ENCODE measurements around the gene C5AR2. TPM values are rescaled to one million over a fixed set of nuclear protein-coding genes. Genes with fewer than 3 reads are reported as not detected.
A peak's percentile ranks its signal among the peaks of the same experiment; 100 is the strongest.

Gene C5AR2
- total RNA-seq, 1 donor from 2014 or later: not detected

DNA sequence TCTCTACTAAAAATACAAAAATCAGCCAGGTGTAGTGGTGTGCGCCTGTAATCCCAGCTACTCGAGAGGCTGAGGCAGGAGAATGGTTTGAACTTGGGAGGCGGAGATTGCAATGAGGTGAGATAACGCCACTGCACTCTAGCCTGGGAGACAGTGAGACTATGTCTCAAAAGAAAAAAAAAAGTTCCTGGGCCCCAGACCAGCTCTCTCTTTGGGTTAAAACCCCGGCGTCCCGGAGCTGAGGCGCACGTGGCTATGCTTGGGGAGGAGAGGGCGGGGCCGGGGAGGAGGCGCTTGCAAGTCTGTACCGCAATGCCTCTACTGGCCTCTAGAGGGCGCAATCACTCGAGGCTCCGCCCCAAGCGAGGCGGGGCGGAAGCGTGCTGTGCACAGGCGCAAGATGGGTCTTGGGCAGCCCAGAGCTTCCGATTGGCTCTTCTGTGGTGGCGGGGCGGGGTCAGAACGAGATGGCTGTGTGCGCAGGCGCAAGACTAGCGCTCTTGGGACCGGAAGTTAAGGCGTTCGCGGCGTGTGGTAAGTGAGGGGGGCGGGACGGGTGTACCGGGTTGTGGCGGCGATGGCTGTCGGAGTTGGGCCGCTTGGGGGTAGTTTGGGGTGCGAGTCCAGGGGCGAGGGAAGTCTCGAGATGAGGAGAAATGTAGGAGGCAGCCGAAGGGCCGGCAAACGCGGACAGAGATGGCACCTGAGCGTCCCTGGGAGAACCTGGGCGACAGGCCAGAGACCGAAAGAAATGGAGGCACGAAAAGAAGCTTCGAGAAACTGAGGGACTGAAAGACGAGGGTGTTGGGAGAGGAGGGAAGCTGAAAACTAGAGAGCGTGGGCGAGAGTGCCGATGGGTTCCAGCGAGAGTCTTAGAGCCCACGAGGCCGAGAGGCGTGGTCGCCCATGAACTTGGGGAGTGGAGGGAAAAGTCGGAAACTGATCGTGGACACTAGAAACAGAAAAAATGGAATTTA is 17.1 kb downstream of the C5AR2 start, which contains the start of gene DHX34:
Gene DHX34 (plus strand): TSS at position 497 of the 977 bp plus-strand sequence. CDS start 3,716 bp downstream, outside the sequence.
- peak; percentile 100 for TF ChIP-seq CTCF (conservative IDR thresholded peaks at IDR 0.05)
- Mint-ChIP-seq H3K27ac (peak within 1 kb of the TSS; percentile 90), H3K27me3 (no peaks in the 10 kb centered on the region), H3K4me3 (peak within 1 kb of the TSS; percentile 99), H3K4me1 (ENCODE audit: unreplicated experiment) (peaks cover 17% of the 10 kb centered on the region), H3K36me3 (peaks cover 15% of the 10 kb centered on the region), H3K9me3 (no peaks in the 10 kb centered on the region)
- peak; percentile 99 for DNase-seq (ENCODE audit: extremely low spot score, unreplicated experiment)

- no peak for DNase-seq (ENCODE audit: extremely low spot score, unreplicated experiment)
Measured at GRCh38 chr19:47350630-47351029, 18.7 kb downstream of the C5AR2 start.

DNA sequence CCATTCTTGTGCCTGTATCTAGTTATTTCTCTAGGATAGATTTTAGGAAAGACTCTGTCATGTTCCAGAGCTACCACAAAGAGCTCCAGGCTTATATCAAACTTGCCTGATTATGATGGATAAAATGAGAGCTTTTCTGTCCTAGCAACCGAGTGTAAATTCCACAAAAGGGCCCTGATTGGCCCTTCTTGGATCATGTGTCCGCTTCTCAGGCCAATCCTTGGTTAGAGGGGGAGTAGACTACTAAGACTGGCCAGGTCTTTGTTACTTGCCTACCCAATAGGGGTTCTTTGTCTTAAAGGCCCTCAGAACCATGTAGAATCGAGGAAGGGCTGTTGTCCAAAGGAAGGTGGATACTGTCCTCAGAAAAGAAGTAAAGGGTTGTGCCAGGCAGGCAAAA is 19.6 kb downstream of the C5AR2 start:
- no peak for TF ChIP-seq CTCF (conservative IDR thresholded peaks at IDR 0.05)
- Mint-ChIP-seq H3K36me3 (peaks cover 20% of the 10 kb centered on the region), H3K4me3 (peak overlapping the region; percentile 58), H3K4me1 (ENCODE audit: unreplicated experiment) (peaks cover 17% of the 10 kb centered on the region), H3K27ac (no peak overlapping the region), H3K9me3 (no peaks in the 10 kb centered on the region), H3K27me3 (no peaks in the 10 kb centered on the region)
- DNase-seq (ENCODE audit: extremely low spot score, unreplicated experiment): no peak

More at GRCh38 chr19:47350630-47351029, 18.7 kb downstream of the C5AR2 start:
- Mint-ChIP-seq H3K9me3 (no peaks in the 10 kb centered on the region), H3K36me3 (peaks cover 20% of the 10 kb centered on the region), H3K27me3 (no peaks in the 10 kb centered on the region), H3K27ac (no peak overlapping the region), H3K4me3 (peak overlapping the region; percentile 85), H3K4me1 (ENCODE audit: unreplicated experiment) (peaks cover 17% of the 10 kb centered on the region)
- TF ChIP-seq CTCF (conservative IDR thresholded peaks at IDR 0.05): no peak

- Mint-ChIP-seq H3K27ac (no peak overlapping the region), H3K4me1 (ENCODE audit: unreplicated experiment) (peaks cover 17% of the 10 kb centered on the region), H3K36me3 (peaks cover 23% of the 10 kb centered on the region), H3K4me3 (no peak overlapping the region), H3K9me3 (no peaks in the 10 kb centered on the region), H3K27me3 (no peaks in the 10 kb centered on the region)
- DNase-seq (ENCODE audit: extremely low spot score, unreplicated experiment): no peak
- no peak for TF ChIP-seq CTCF (conservative IDR thresholded peaks at IDR 0.05)
Measured at GRCh38 chr19:47352095-47352494, 20.1 kb downstream of the C5AR2 start.

- Mint-ChIP-seq H3K27ac (no peak overlapping the region), H3K4me3 (no peak overlapping the region), H3K9me3 (no peaks in the 10 kb centered on the region), H3K36me3 (peaks cover 27% of the 10 kb centered on the region), H3K4me1 (ENCODE audit: unreplicated experiment) (peaks cover 17% of the 10 kb centered on the region), H3K27me3 (no peaks in the 10 kb centered on the region)
- TF ChIP-seq CTCF (conservative IDR thresholded peaks at IDR 0.05): no peak
- DNase-seq (ENCODE audit: extremely low spot score, unreplicated experiment): no peak
Measured at GRCh38 chr19:47353307-47353712, 21.3 kb downstream of the C5AR2 start.
